GM23248 (cell line): ENCODE results near the gene SART3. TPM values are rescaled to one million over a fixed set of nuclear protein-coding genes. Genes with fewer than 3 reads are reported as not detected.

Source experiments
- DNase-seq: peaks from one replicate; pipeline ENCODE4 v3.0.0-alpha.2; 2015
- H2AFZ ChIP-seq: fragments of 200-600 bp; sonication (generic); 2 replicates; pipeline ENCODE4 v1.6.1; 2016; ENCODE audit warnings: antibody characterized with exemption
- H3F3A ChIP-seq: fragments of 200-600 bp; sonication (generic); 2 replicates; pipeline ENCODE4 v1.6.1; 2016; ENCODE audit warnings: mild to moderate bottlenecking, antibody characterized with exemption, mixed run types; ENCODE audit not compliant: insufficient read depth
- H3K27ac ChIP-seq: fragments of 200-600 bp; sonication (generic); 2 replicates; pipeline ENCODE4 v1.5.1; 2016; ENCODE audit warnings: mild to moderate bottlenecking
- H3K27me3 ChIP-seq: fragments of 200-600 bp; sonication (generic); replicated peaks from 2 replicates; pipeline ENCODE4 v1.6.1; 2016; ENCODE audit warnings: mild to moderate bottlenecking; ENCODE audit not compliant: insufficient read depth
- H3K36me3 ChIP-seq: fragments of 200-600 bp; sonication (generic); 2 replicates; pipeline ENCODE4 v1.6.1; 2016; ENCODE audit warnings: low read depth, mild to moderate bottlenecking
- H3K4me1 ChIP-seq: fragments of 200-600 bp; sonication (generic); 2 replicates; pipeline ENCODE4 v1.6.1; 2016; ENCODE audit warnings: mild to moderate bottlenecking; ENCODE audit not compliant: insufficient read depth
- H3K4me2 ChIP-seq: fragments of 200-600 bp; sonication (generic); one replicate; pipeline ENCODE4 v1.6.1; 2016; ENCODE audit warnings: mild to moderate bottlenecking; ENCODE audit not compliant: unreplicated experiment
- H3K4me3 ChIP-seq: fragments of 200-600 bp; sonication (generic); 2 replicates; pipeline ENCODE4 v1.5.1; 2016; ENCODE audit warnings: mild to moderate bottlenecking
- H3K79me2 ChIP-seq: fragments of 200-600 bp; sonication (generic); 2 replicates; pipeline ENCODE4 v1.6.1; 2016; ENCODE audit warnings: mild to moderate bottlenecking; ENCODE audit not compliant: insufficient read depth
- H3K9ac ChIP-seq: fragments of 200-600 bp; sonication (generic); 2 replicates; pipeline ENCODE4 v1.6.1; 2016; ENCODE audit warnings: mild to moderate bottlenecking
- H3K9me2 ChIP-seq: fragments of 200-600 bp; sonication (generic); 2 replicates; pipeline ENCODE4 v1.6.1; 2016; ENCODE audit warnings: mixed run types, mild to moderate bottlenecking, moderate library complexity; ENCODE audit not compliant: insufficient read depth
- H3K9me3 ChIP-seq: fragments of 200-600 bp; sonication (generic); one replicate; pipeline ENCODE4 v1.6.1; 2017; ENCODE audit warnings: low read depth
- H4K20me1 ChIP-seq: fragments of 200-600 bp; sonication (generic); 2 replicates; pipeline ENCODE4 v1.6.0; 2016; ENCODE audit not compliant: insufficient read depth
- EZH2 ChIP-seq: fragments of 200-600 bp; sonication (generic); IDR thresholded peaks from 2 replicates; pipeline ENCODE4 v1.6.1; 2018; ENCODE audit warnings: antibody characterized with exemption, mild to moderate bottlenecking; ENCODE audit not compliant: insufficient read depth, poor library complexity, severe bottlenecking
- EZH2phosphoT487 ChIP-seq: fragments of 200-600 bp; sonication (generic); IDR thresholded peaks from 2 replicates; pipeline ENCODE4 v1.6.1; 2018; ENCODE audit warnings: antibody characterized with exemption, moderate library complexity, mild to moderate bottlenecking, low read depth; ENCODE audit not compliant: insufficient read depth
- WGBS, 2 experiments: methylation state at CpG; one replicate each; pipeline ENCODE4 v1.1.6; 2015 to 2017; ENCODE audit warnings: low lambda C conversion rate in 2 of 2, low coverage in 1 of 2; ENCODE audit errors: missing lambda C conversion rate in 2 of 2; 5-methylcytosine and 5-hydroxymethylcytosine counted together
- in situ Hi-C: fragments of 300-500 bp; cut with MboI; formaldehyde crosslinking; loops from 2 replicates; pipeline ENCODE4 v1.15.0; 2020
- polyA plus RNA-seq: library from polyadenylated mRNA; unstranded; fragments of >200 nt; fragmentation: Nextera tagmentation; extraction: Ambion mirVana; gene quantifications from 2 replicates; pipeline ENCODE4 v1.2.1, GENCODE V29; 2016
- total RNA-seq: library from RNA; depleted of rRNA; stranded (reverse); fragments of >200 nt; shearing (Covaris generic); gene quantifications from 2 replicates; pipeline ENCODE4 v1.2.3, GENCODE V29; 2014

Gene SART3
- total and polyA plus RNA-seq, 2 experiments from 2014 or later, result 20.5 to 29.7 TPM

DNA sequence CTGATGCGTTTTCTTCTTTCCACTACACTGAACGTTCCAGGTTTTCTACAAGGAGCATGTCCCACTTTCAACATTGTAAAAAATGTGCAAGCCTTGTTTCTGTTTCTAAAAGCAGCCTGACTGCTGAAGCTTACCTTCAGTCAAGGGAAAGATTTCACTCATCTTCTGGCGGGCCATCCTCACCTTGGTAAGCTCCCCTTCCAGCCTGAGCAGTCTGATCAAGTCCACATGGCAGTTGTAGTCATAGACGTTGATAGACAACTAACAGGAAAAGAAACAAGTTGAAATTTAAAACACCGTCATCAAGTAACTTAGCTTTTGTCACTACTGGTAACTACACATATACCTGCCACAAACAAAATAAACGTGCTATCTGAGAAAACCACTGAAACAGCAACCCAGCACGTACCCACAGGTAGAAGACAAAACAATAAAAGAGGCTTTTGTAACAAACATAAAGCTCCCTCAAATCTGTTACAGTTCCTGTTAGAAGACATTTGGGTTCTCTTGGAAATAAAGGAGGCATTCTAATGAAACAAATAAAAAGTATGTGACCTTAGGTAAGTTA is 11.9 kb downstream of the SART3 start:
- TF ChIP-seq EZH2phosphoT487 (no peak), EZH2 (no peak)
- no peaks in the 10 kb centered on the region for H3K9me3 ChIP-seq
- H3K9ac ChIP-seq, result no peak overlapping the region
- 61 to 62% methylated on average over 7 of the region's 7 CpGs for WGBS, 2 experiments
- peaks cover 14% of the 10 kb centered on the region for H4K20me1 ChIP-seq
- peaks cover 20% of the 10 kb centered on the region; the same call in 1 of the 2 replicates for H3F3A ChIP-seq
- H3K9me2 ChIP-seq, result no peaks in the 10 kb centered on the region
- no peak for DNase-seq
- no peaks in the 10 kb centered on the region for H3K27me3 ChIP-seq
- in situ Hi-C loops, result no loop called here
- no peak overlapping the region for H3K4me2 ChIP-seq
- H3K27ac ChIP-seq, result no peak overlapping the region
- H3K4me3 ChIP-seq, result no peak overlapping the region
- peaks cover 16% of the 10 kb centered on the region for H3K4me1 ChIP-seq
- no peak overlapping the region for H2AFZ ChIP-seq
- H3K36me3 ChIP-seq, result peaks cover 38% of the 10 kb centered on the region; the same call in 1 of the 2 replicates
- H3K79me2 ChIP-seq, result peaks cover 99% of the 10 kb centered on the region

DNA sequence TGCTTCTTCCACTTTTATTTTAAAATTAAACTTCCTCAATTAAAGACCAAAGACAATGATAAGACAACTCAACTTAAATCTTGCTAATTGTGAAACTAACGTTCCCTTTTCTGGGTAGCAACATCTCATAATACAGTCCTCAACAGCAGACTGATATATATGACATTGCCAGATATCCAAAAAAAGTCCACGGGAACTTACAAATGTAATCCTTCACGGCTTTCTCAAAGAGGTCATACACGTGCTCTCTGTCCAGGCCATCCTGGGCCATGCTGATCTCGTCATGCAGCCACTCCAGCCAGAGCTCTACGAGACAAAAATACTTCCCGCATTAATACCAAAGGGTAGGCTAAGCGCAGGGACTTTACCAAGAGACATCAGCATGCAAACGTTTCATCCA is 13.3 kb downstream of the SART3 start:
- no peak overlapping the region for H3K27ac ChIP-seq
- no peak overlapping the region for H3K9ac ChIP-seq
- H3K4me3 ChIP-seq, result no peak overlapping the region
- H3K4me1 ChIP-seq, result peaks cover 16% of the 10 kb centered on the region
- H3K27me3 ChIP-seq, result no peaks in the 10 kb centered on the region
- no peaks in the 10 kb centered on the region for H3K9me2 ChIP-seq
- peaks cover 97% of the 10 kb centered on the region for H3K79me2 ChIP-seq
- no peak overlapping the region for H2AFZ ChIP-seq
- in situ Hi-C loops, result no loop called here
- WGBS, 2 experiments, result 79% methylated on average over 9 of the region's 9 CpGs
- H3K4me2 ChIP-seq, result no peak overlapping the region
- H3F3A ChIP-seq, result peaks cover 20% of the 10 kb centered on the region; the same call in 1 of the 2 replicates
- H3K9me3 ChIP-seq, result no peaks in the 10 kb centered on the region
- TF ChIP-seq EZH2phosphoT487, result no peak
- no peak for TF ChIP-seq EZH2
- no peak for DNase-seq
- H3K36me3 ChIP-seq, result peaks cover 43% of the 10 kb centered on the region; the same call in 1 of the 2 replicates
- H4K20me1 ChIP-seq, result peaks cover 11% of the 10 kb centered on the region

DNA sequence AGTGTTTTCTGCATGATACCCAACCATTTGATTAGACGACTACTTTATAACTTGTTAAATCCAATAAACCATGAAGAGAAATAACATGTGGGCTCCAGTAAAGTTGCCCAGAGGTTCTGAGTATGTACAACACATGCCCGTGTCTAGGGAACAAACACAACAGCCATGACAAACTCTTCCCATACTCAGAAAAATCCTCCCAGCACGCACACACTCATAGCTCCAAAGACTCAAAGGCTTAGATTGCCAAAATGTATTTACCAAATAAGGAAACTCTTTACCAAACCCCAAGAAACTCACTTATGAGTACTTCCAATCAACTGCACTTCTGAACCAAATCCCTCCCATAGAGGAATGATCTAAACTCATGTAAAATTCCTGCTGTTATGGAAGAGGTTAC is 17.3 kb downstream of the SART3 start:
- peaks cover 13% of the 10 kb centered on the region; the same call in 1 of the 2 replicates for H3F3A ChIP-seq
- in situ Hi-C loops, result no loop called here
- H3K9me2 ChIP-seq, result no peaks in the 10 kb centered on the region
- no peak overlapping the region for H2AFZ ChIP-seq
- peak; percentile 30 for DNase-seq
- H3K27me3 ChIP-seq, result no peaks in the 10 kb centered on the region
- no peak overlapping the region for H3K27ac ChIP-seq
- peaks cover 7% of the 10 kb centered on the region; the same call in 1 of the 2 replicates for H3K4me1 ChIP-seq
- no peak overlapping the region for H3K4me3 ChIP-seq
- no peak overlapping the region for H3K4me2 ChIP-seq
- TF ChIP-seq EZH2, result no peak
- no peak for TF ChIP-seq EZH2phosphoT487
- no peaks in the 10 kb centered on the region for H4K20me1 ChIP-seq
- no peaks in the 10 kb centered on the region for H3K9me3 ChIP-seq
- H3K36me3 ChIP-seq, result peaks cover 38% of the 10 kb centered on the region; the same call in 1 of the 2 replicates
- 47 to 50% methylated on average over 3 of the region's 3 CpGs for WGBS, 2 experiments
- no peak overlapping the region for H3K9ac ChIP-seq
- H3K79me2 ChIP-seq, result peaks cover 97% of the 10 kb centered on the region

DNA sequence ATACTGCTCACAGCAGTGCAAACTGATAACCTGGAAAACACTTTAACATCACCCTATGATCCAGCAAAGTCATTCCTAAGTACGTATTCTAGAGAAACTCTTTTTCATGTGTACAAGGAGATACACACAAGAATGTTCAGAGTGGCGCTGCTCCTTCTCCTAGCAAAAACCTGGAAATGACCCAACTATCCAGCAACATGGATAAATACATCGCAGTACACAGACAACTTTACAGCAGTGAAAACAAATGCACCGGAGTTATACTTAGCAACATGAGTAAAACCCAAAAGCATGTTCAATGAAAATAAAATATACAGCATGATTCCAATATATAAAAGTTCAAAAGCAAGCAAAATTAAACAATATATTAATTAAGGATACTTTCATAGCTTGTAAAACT is 18.7 kb downstream of the SART3 start:
- Histone ChIP-seq H3K27ac (peak overlapping the region; percentile 71; the same call in 1 of the 2 replicates), H3K4me2 (no peak overlapping the region), H3F3A (peaks cover 13% of the 10 kb centered on the region; the same call in 1 of the 2 replicates), H3K9ac (peak overlapping the region; percentile 73; the same call in 1 of the 2 replicates), H3K4me1 (peaks cover 7% of the 10 kb centered on the region; the same call in 1 of the 2 replicates), H3K9me3 (no peaks in the 10 kb centered on the region), H3K9me2 (no peaks in the 10 kb centered on the region), H3K36me3 (peaks cover 38% of the 10 kb centered on the region), H3K27me3 (no peaks in the 10 kb centered on the region), H3K79me2 (peaks cover 96% of the 10 kb centered on the region), H3K4me3 (no peak overlapping the region), H2AFZ (no peak overlapping the region), H4K20me1 (no peaks in the 10 kb centered on the region)
- in situ Hi-C loops, result no loop called here
- DNase-seq, result peak; percentile 36
- WGBS, 2 experiments, result 53 to 61% methylated on average over 4 of the region's 4 CpGs
- TF ChIP-seq EZH2, result no peak
- TF ChIP-seq EZH2phosphoT487, result no peak
